Myocyte (in vitro differentiated cells): ENCODE measurements around the gene UBAP1. TPM values are rescaled to one million over a fixed set of nuclear protein-coding genes. Genes with fewer than 3 reads are reported as not detected.
"Not testable (repeated sequence)": the region's sequence is repeated elsewhere in the genome, so short reads cannot be mapped to it uniquely, and the experiment has no call there.

Source experiments
- DNase-seq: peaks from one replicate; pipeline ENCODE4 v3.0.0-alpha.2; 2012; ENCODE audit warnings: low read depth
- total RNA-seq: library from RNA; depleted of rRNA; stranded (reverse); fragments of >200 nt; gene quantifications from 2 replicates; pipeline ENCODE4 v1.2.3, GENCODE V29; 2014

The UBAP1 gene
- total RNA-seq, 1 donor from 2014 or later: 30.5 TPM

DNA sequence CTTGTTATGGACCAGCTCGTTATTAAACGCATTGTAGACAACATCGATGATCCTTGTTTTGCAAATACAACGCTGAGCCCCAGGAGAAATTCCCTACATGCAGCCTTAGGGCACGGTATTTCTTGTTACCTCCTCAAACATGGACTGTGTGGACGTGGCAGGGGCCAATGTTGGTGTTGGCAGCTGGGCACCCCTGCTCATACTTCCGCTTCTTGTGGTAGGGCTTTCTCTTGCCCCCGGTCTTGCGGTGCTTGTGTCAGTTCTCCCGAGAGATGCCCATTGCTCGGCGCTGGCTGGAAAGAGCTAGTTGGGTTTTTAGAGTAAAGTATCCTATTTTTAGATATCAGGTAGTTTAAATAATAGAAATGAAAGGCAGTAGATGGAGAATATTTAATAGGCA is 45.5 kb downstream of the UBAP1 start:
- DNase-seq: no peak

- DNase-seq: not testable (repeated sequence)
Observed at GRCh38 chr9:34226144-34226760, 47.4 kb downstream of the UBAP1 start.

GRCh38 chr9:34227445-34227844 is 48.6 kb downstream of the UBAP1 start:
- peak; percentile 46 for DNase-seq

DNA sequence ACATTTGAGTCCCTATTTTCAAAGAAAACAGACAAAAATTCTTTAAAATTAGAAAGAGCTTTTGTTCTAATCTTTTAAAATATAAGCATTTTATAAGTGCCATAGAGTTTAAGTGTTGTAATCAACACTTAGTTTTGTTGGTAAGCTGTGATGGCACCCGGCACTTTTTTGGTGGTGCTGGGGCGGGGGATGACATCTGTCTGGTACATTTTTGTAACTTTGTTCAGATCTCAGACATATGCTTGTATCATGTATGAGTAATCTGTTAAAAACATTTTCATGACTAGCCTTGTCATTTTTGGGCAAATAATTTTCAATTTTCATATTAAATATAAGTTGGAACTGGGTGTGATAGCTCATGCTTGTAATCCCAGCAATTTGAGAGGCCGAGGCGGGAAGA is 51.7 kb downstream of the UBAP1 start:
- DNase-seq: no peak

GRCh38 chr9:34232201-34232600 is 53.4 kb downstream of the UBAP1 start:
- no peak for DNase-seq

DNA sequence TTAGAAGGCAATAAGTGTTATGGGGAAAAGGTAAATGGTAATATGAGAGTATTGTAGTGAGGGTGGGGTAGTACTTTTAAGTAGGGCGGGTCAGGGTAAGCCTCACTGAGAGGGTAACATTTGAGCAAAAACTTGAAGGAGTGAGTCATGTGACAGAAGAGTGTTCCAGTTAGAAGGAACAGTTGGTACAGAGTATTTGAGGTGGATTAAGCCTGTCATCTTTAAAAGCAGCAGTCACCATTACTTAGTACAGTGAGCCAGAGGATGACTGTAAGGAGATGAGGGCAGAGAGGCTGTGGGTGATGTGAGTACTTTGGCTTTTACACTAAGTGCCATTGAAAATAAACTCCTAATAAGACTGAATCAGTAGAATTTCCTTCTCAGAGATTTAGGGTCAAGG is 54.8 kb downstream of the UBAP1 start:
- peak; percentile 63 for DNase-seq

DNA sequence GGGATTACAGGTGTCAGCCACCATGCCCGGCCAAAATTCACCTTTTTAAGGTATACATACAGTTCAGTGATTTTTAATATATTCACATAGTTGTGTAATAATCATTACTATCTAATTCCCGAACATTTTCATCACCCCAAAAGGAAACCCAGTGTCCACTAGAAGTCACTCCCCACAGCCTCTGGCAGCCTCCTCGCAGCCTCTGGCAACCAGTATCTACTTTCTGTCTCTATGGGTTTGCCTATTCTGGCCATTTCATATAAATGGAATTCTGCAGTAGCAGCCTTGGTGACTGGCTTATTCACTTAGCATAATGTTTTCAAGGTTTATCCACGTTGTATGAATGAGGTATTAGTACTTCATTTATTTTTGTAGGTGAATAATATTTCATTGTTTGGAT is 59.0 kb downstream of the UBAP1 start:
- DNase-seq: no peak

DNA sequence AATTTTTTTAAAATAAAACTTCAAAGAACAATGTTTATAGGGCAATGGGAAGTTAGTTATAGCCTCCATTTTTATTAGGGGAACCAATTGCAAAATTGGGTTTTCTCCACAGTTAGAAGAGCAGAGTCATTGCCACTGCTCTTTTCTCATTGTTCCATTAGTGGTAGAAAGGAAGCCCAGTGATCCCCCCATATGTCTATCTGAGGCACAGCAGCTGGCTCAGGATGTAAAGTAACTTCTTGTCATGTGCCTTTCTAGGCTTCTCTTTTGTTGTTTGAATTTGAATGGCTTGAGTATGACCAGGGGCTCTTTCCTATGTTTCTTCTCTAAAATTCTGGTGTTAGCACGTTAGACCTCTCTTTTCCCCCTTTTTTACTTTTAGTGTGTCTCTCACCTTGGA is 61.2 kb downstream of the UBAP1 start:
- no peak for DNase-seq

GRCh38 chr9:34242830-34243229 is 64.0 kb downstream of the UBAP1 start:
- DNase-seq: no peak

DNA sequence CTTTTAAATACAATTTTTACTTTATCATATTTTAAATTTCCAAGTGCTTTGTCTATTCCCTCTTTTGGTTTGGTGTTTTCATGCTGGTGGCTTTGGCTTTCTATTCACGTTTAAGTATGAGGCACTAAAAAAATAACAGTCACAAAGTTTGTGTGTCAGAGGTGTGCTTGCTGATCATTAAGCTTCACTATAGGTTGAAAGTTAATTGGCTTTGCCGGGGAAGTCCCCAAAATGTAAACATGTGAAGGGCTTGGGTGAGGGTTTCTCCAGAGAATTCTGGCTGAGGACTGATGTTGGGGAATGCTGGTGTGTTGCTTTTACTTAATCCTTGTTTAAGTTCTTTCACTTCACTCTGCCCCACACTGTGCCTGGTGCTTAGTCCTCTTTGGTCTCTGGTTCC is 66.4 kb downstream of the UBAP1 start:
- DNase-seq: not testable (repeated sequence)

- peak; percentile 62 for DNase-seq
Observed at GRCh38 chr9:34246453-34246852, 67.6 kb downstream of the UBAP1 start.

- DNase-seq: not testable (repeated sequence)
Observed at GRCh38 chr9:34247782-34248181, 68.9 kb downstream of the UBAP1 start.

- no peak for DNase-seq
Observed at GRCh38 chr9:34249274-34249673, 70.4 kb downstream of the UBAP1 start.

- DNase-seq: no peak
Observed at GRCh38 chr9:34250721-34251120, 71.9 kb downstream of the UBAP1 start.

- no peak for DNase-seq
Observed at GRCh38 chr9:34252016-34252415, 73.2 kb downstream of the UBAP1 start.

- peak; percentile 73 for DNase-seq
Observed at GRCh38 chr9:34252670-34253459, 74.0 kb downstream of the UBAP1 start.

DNA sequence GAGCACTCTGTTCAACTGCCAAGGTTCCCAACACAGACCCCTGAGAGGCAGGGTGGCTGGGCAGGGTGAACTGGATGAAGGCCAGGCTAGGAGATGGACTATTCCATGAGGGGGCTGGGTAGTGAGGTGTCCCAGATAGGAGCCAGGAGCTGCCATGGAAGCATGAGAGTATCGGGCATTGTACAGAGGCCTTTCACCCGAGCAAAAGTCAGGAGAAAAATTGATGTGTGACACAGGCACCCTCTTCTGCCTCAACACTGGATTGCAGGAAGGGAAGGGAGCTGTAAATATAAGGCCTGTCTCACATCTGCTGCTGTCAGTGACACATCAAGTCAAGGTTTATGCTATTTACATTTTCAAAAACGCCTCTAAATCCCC is 74.6 kb downstream of the UBAP1 start:
- DNase-seq: peak; percentile 86

DNA sequence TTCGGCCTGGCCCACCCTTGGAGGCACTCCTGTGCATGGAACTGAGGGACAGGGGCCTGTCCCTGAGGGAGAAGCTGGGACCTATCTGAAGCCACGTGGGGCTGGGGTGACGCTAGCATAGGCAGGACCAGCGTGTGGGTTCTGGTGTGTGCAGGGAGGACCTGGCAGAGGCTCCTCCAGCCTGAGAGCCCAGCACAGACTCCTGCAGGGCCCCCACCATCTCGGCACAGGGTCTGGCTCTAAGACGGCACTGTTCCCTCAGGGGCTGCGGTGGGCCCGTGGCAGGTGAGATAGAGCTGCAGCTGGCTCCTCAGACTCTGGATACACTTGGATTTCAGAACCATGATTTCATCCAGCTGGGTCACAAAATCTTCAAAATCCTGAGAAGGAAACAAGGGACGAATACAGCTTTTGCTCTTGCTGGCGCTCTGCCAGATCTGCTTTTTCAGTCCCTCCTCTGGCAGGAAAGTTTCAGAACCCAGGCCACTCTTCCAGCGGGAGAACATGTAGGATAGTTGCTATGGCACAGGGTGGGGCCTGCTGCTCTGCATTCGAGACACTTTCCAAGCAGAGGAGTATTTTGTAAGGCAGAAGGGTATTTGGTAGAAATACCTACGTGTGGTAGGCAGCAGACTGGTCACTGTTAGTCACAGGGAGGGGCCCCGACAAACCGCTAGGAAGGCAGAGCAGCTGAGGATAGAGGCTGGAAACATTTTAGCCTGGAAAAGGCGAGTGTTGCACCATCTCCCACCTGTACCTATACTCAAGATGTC is 75.5 kb downstream of the UBAP1 start:
- peak; percentile 82 for DNase-seq

DNA sequence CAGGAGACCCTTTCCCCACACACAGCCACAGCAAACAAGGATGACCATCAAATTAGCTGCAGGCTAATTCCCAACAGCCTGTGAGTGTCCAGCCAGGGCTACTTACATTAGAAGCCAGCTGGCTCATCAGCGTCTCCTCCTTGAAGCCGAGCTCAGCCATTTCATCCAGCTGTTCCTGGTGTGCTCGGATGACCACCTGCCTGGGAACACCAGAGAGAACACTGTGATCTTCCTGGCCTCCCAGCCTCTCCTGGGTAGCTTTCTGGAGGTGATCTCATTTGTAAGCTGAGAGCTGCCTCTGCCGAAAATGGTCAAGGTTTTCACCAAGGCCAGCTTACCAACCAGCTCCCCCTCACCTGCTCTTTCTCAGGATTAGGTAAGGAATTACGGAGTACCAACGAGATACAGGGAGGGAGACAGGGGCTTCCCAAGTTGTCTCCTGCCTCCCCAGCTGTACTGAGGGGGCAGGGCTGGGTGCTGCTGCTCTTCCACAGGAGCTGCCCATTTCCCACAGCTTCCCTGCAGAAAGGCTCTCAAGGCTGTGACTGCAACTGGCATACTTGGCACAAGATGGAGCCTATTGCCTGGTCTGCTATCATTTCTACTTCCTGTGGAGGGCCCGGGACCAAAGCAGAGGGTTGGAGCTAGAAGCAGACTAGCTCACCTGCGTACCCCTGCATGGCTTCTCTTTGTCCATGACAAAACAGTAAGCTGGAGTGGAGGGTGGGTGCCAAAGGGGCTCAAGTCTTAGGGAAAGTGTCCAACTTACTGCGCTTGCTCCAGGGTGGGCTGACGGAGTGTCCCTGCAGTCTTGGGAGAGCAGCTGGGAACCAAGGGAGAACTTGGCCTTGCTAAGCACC is 76.4 kb downstream of the UBAP1 start:
- DNase-seq: peak; percentile 73

DNA sequence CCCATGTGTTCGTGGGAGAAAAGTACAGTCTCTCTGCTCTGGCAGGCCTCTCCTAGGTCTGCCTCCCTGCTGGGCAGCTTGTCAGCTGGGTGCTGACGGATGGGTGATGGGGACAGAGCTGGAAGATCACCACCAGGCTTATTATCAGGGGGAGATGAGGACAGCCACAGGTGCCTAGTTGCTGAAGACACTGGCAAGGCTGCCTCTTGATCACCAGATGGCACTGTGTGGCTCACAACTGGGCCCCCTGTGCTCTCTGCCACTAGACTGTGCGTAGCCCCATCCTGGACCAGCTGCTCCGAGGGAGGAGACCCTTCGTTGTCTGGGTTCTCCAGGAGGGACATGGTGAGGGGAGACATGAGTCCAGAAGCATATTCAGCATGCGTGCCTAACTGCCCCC is 77.3 kb downstream of the UBAP1 start:
- peak; percentile 56 for DNase-seq

GRCh38 chr9:34256987-34257585 is 78.2 kb downstream of the UBAP1 start:
- no peak for DNase-seq
